Measurements from ENCODE around the gene TXN2.

- TF ChIP-seq GATA3 (IDR thresholded peaks at IDR 0.05; ENCODE audit: low read depth, low read length) (no peak), GATA2 (IDR thresholded peaks at IDR 0.05; ENCODE audit: low read depth, low read length) (no peak)
Observed at GRCh38 chr22:36467042-36467810, 14.2 kb downstream of the TXN2 start.
